SIG-M5 (cell line): ENCODE measurements around the gene DCLK3.
A peak's percentile ranks its signal among the peaks of the same experiment; 100 is the strongest.

Source experiments
- DNase-seq: peaks from one replicate; lab custom pipeline; 2025; lab: John Stamatoyannopoulos, UW

Gene DCLK3

GRCh38 chr3:36707623-36708409 is 56.5 kb downstream of the DCLK3 start:
- no peak for DNase-seq

- no peak for DNase-seq
Observed at GRCh38 chr3:36705015-36705414, 59.3 kb downstream of the DCLK3 start.

- DNase-seq, result no peak
Observed at GRCh38 chr3:36704280-36704679, 60.1 kb downstream of the DCLK3 start.

GRCh38 chr3:36701249-36701572 is 63.1 kb downstream of the DCLK3 start:
- DNase-seq, result no peak

- DNase-seq, result peak; percentile 10
Observed at GRCh38 chr3:36700537-36701248, 63.7 kb downstream of the DCLK3 start.

- DNase-seq, result no peak
Observed at GRCh38 chr3:36698314-36698713, 66.0 kb downstream of the DCLK3 start.

- DNase-seq, result no peak
Observed at GRCh38 chr3:36697229-36698001, 66.9 kb downstream of the DCLK3 start.

- DNase-seq, result no peak
Observed at GRCh38 chr3:36696799-36697198, 67.6 kb downstream of the DCLK3 start.

- no peak for DNase-seq
Observed at GRCh38 chr3:36695769-36696137, 68.6 kb downstream of the DCLK3 start.

GRCh38 chr3:36695113-36695768 is 69.1 kb downstream of the DCLK3 start:
- no peak for DNase-seq

- DNase-seq, result no peak
Observed at GRCh38 chr3:36693670-36694069, 70.7 kb downstream of the DCLK3 start.

- no peak for DNase-seq
Observed at GRCh38 chr3:36689560-36689959, 74.8 kb downstream of the DCLK3 start.

GRCh38 chr3:36688815-36689214 is 75.5 kb downstream of the DCLK3 start:
- no peak for DNase-seq

GRCh38 chr3:36686516-36686915 is 77.8 kb downstream of the DCLK3 start:
- no peak for DNase-seq

GRCh38 chr3:36681867-36682266 is 82.5 kb downstream of the DCLK3 start:
- no peak for DNase-seq

GRCh38 chr3:36680952-36681351 is 83.4 kb downstream of the DCLK3 start:
- no peak for DNase-seq

- DNase-seq, result peak; percentile 67
Observed at GRCh38 chr3:36679384-36680200, 84.8 kb downstream of the DCLK3 start.

GRCh38 chr3:36678216-36679013 is 85.9 kb downstream of the DCLK3 start:
- DNase-seq, result no peak

GRCh38 chr3:36677331-36678007 is 86.9 kb downstream of the DCLK3 start:
- DNase-seq, result no peak

- DNase-seq, result no peak
Observed at GRCh38 chr3:36674816-36675215, 89.5 kb downstream of the DCLK3 start.
